Naive thymus-derived CD4-positive, alpha-beta T cell (primary cell): ENCODE results near the gene ARHGEF25. TPM values are rescaled to one million over a fixed set of nuclear protein-coding genes. Genes with fewer than 3 reads are reported as not detected.
"Not testable (repeated sequence)": the region's sequence is repeated elsewhere in the genome, so short reads cannot be mapped to it uniquely, and the experiment has no call there.

Experiments used
- ATAC-seq: fragments of 150-1000 bp; cut with Tn5 transposase; 2 replicates; pipeline ENCODE4 v1.10.0; 2021; ENCODE audit warnings: mild to moderate bottlenecking, moderate library complexity
- CTCF ChIA-PET: fragments of 350-600 bp; sonication (Branson Sonifier 250); formaldehyde crosslinking; loops from one replicate; lab custom pipeline; 2021; ENCODE audit warnings: antibody characterized with exemption; lab: Charles Lee
- POLR2A ChIA-PET: fragments of 350-600 bp; sonication (Branson Sonifier 250); formaldehyde crosslinking; loops from one replicate; lab custom pipeline; 2021; ENCODE audit warnings: antibody characterized with exemption, inconsistent platforms; lab: Charles Lee
- DNase-seq, 9 donors: peaks; one replicate each; pipeline versions ENCODE4 v3.0.0 to v3.0.0-alpha.2; 2020 to 2022; ENCODE audit warnings: mixed read lengths in 1 of 9
- H3K27ac ChIP-seq: one replicate; pipeline ENCODE4 v1.7.0; 2013; ENCODE audit warnings: mild to moderate bottlenecking, low read depth, low read length, moderate library complexity
- H3K27me3 ChIP-seq, 2 donors: one replicate each; pipeline ENCODE4 v1.7.0; 2013; ENCODE audit warnings: low read length in 2 of 2, mild to moderate bottlenecking in 2 of 2, moderate library complexity in 2 of 2; ENCODE audit not compliant: control insufficient read depth in 2 of 2, insufficient read depth in 2 of 2
- H3K36me3 ChIP-seq, 3 experiments: 1 replicate in 2 of 3; 2 replicates in 1 of 3; pipeline ENCODE4 v1.7.0; 2013; ENCODE audit warnings: low read length in 3 of 3, mild to moderate bottlenecking in 3 of 3, moderate library complexity in 1 of 3; ENCODE audit not compliant: insufficient read depth in 3 of 3, control insufficient read depth in 2 of 3
- H3K4me1 ChIP-seq, 2 donors: one replicate each; pipeline ENCODE4 v1.7.0; 2013; ENCODE audit warnings: low read length in 2 of 2, mild to moderate bottlenecking in 2 of 2, moderate library complexity in 1 of 2; ENCODE audit not compliant: control insufficient read depth in 2 of 2, insufficient read depth in 2 of 2
- H3K4me3 ChIP-seq: 2 replicates; pipeline ENCODE4 v1.7.0; 2013; ENCODE audit warnings: mild to moderate bottlenecking, low read length
- H3K9me3 ChIP-seq, 3 experiments: 1 replicate in 2 of 3; 2 replicates in 1 of 3; pipeline ENCODE4 v1.7.0; 2013; ENCODE audit warnings: low read length in 3 of 3; ENCODE audit not compliant: control insufficient read depth in 2 of 3
- H3K27ac Mint-ChIP-seq, 9 donors: one replicate each; pipeline ENCODE4 v1.8.0; 2020 to 2022; ENCODE audit warnings: mixed read lengths in 9 of 9, mild to moderate bottlenecking in 8 of 9, moderate library complexity in 5 of 9, inconsistent platforms in 2 of 9
- H3K27me3 Mint-ChIP-seq, 5 donors: one replicate each; pipeline ENCODE4 v1.8.0; 2021 to 2022; ENCODE audit warnings: mixed read lengths in 5 of 5, mild to moderate bottlenecking in 1 of 5
- H3K36me3 Mint-ChIP-seq, 5 donors: one replicate each; pipeline ENCODE4 v1.8.0; 2020 to 2022; ENCODE audit warnings: mixed read lengths in 5 of 5, mild to moderate bottlenecking in 3 of 5, inconsistent platforms in 1 of 5
- H3K4me1 Mint-ChIP-seq, 7 donors: one replicate each; pipeline ENCODE4 v1.8.0; 2020 to 2022; ENCODE audit warnings: mixed read lengths in 7 of 7, mild to moderate bottlenecking in 3 of 7, inconsistent platforms in 1 of 7
- H3K4me3 Mint-ChIP-seq, 10 donors: one replicate each; pipeline ENCODE4 v1.8.0; 2020 to 2022; ENCODE audit warnings: mild to moderate bottlenecking in 10 of 10, mixed read lengths in 10 of 10, moderate library complexity in 6 of 10, inconsistent platforms in 2 of 10
- H3K9me3 Mint-ChIP-seq, 11 donors: one replicate each; pipeline ENCODE4 v1.8.0; 2020 to 2022; ENCODE audit warnings: mixed read lengths in 11 of 11, mild to moderate bottlenecking in 4 of 11, inconsistent platforms in 1 of 11, moderate library complexity in 1 of 11
- intact Hi-C, 2 donors: fragments of 100-400 bp; cut with micrococcal nuclease; formaldehyde crosslinking; loops; one replicate each; pipeline ENCODE4 v1.15.1; 2023
- polyA plus RNA-seq, 2 donors: library from polyadenylated mRNA; unstranded; fragments of 300-500 nt; fragmentation: Illumina TruSeq; gene quantifications; one replicate each; pipeline ENCODE4 v1.2.3, GENCODE V29; 2021
- total RNA-seq, 6 experiments: library from RNA in 5 of 6; stranded (reverse) in 5 of 6; gene quantifications; 1 replicate in 5 of 6; 2 replicates in 1 of 6; pipeline ENCODE4 v1.2.3 and lab custom pipeline; 2021 to 2026

The ARHGEF25 gene
- total and polyA plus RNA-seq, 7 experiments from 2014 or later: 0.29 to 1.2 (median 0.84) TPM; not detected in 2

GRCh38 chr12:57657744-57658143 lies 46.5 kb downstream of the ARHGEF25 start:
- H3K4me1 ChIP-seq: no peaks in the 10 kb centered on the region
- no peak overlapping the region for H3K4me3 ChIP-seq
- H3K27ac Mint-ChIP-seq: no peak overlapping the region
- no peak overlapping the region for H3K27ac ChIP-seq
- H3K36me3 Mint-ChIP-seq: peaks cover 0 to 3% (median 1%) of the 10 kb centered on the region in 5 donors
- H3K27me3 Mint-ChIP-seq: peaks cover 0 to 8% (median 4%) of the 10 kb centered on the region in 5 donors
- no peak overlapping the region for H3K4me3 Mint-ChIP-seq
- intact Hi-C loops: no loop called here
- no peaks in the 10 kb centered on the region for H3K9me3 ChIP-seq
- H3K36me3 ChIP-seq: no peaks in the 10 kb centered on the region
- DNase-seq (no peak), ATAC-seq (no peak)
- H3K27me3 ChIP-seq: no peaks in the 10 kb centered on the region
- H3K4me1 Mint-ChIP-seq: no peaks in the 10 kb centered on the region
- ChIA-PET CTCF (no interaction called here), POLR2A (no interaction called here)
- H3K9me3 Mint-ChIP-seq: peaks cover 0 to 21% (median 7%) of the 10 kb centered on the region in 11 donors

- Mint-ChIP-seq H3K27ac (no peak overlapping the region), H3K9me3 (peaks cover 0 to 16% (median 5%) of the 10 kb centered on the region in 11 donors), H3K27me3 (peaks cover 0 to 7% (median 4%) of the 10 kb centered on the region in 5 donors), H3K36me3 (peaks cover 0 to 3% (median 1%) of the 10 kb centered on the region in 5 donors), H3K4me3 (no peak overlapping the region), H3K4me1 (no peaks in the 10 kb centered on the region)
- ATAC-seq: no peak
- no peaks in the 10 kb centered on the region for H3K4me1 ChIP-seq
- H3K36me3 ChIP-seq: no peaks in the 10 kb centered on the region
- intact Hi-C loops: no loop called here
- no peaks in the 10 kb centered on the region for H3K9me3 ChIP-seq
- no peak overlapping the region for H3K4me3 ChIP-seq
- POLR2A ChIA-PET: no interaction called here
- no peak for DNase-seq
- no peaks in the 10 kb centered on the region for H3K27me3 ChIP-seq
- CTCF ChIA-PET: no interaction called here
- no peak overlapping the region for H3K27ac ChIP-seq
Measured at GRCh38 chr12:57658890-57659289, 47.7 kb downstream of the ARHGEF25 start.

GRCh38 chr12:57661376-57661775 lies 50.1 kb downstream of the ARHGEF25 start:
- intact Hi-C loops: no loop called here
- peaks cover 0 to 7% (median 2%) of the 10 kb centered on the region in 5 donors for H3K27me3 Mint-ChIP-seq

GRCh38 chr12:57665066-57665820 lies 54.0 kb downstream of the ARHGEF25 start:
- intact Hi-C loops, H3K27me3 Mint-ChIP-seq, ATAC-seq, H3K27ac Mint-ChIP-seq, DNase-seq, H3K36me3 Mint-ChIP-seq, H3K4me3 ChIP-seq, CTCF ChIA-PET, H3K9me3 ChIP-seq, H3K4me1 Mint-ChIP-seq, H3K4me3 Mint-ChIP-seq, H3K27me3 ChIP-seq, H3K27ac ChIP-seq, H3K4me1 ChIP-seq, H3K9me3 Mint-ChIP-seq, H3K36me3 ChIP-seq: not testable (repeated sequence)
- POLR2A ChIA-PET: interaction anchor here (0.9 kb wide), 1 partner anchor 73 kb away, joined by 6 read pairs; no protein-coding TSS in a partner anchor

More at GRCh38 chr12:57661376-57661775, 50.1 kb downstream of the ARHGEF25 start:
- ChIA-PET POLR2A (interaction anchor here (0.7 to 1.0 kb wide), 3 partner anchors 11 to 251 kb away, joined by 3 read pairs; no protein-coding TSS in a partner anchor), CTCF (interaction anchor here (1.0 kb wide), 1 partner anchor 41 kb away, joined by 3 read pairs; no protein-coding TSS in a partner anchor)
- H3K27ac Mint-ChIP-seq: no peak overlapping the region
- no peaks in the 10 kb centered on the region for H3K4me1 ChIP-seq
- no peaks in the 10 kb centered on the region for H3K36me3 ChIP-seq
- H3K4me3 Mint-ChIP-seq: no peak overlapping the region
- H3K9me3 ChIP-seq: no peaks in the 10 kb centered on the region
- H3K4me3 ChIP-seq: no peak overlapping the region
- no peaks in the 10 kb centered on the region for H3K4me1 Mint-ChIP-seq
- no peak overlapping the region for H3K27ac ChIP-seq
- ATAC-seq (no peak), DNase-seq (no peak)
- peaks cover 0 to 11% (median 3%) of the 10 kb centered on the region in 11 donors for H3K9me3 Mint-ChIP-seq
- no peaks in the 10 kb centered on the region for H3K27me3 ChIP-seq
- H3K36me3 Mint-ChIP-seq: peaks cover 0 to 3% (median 1%) of the 10 kb centered on the region in 5 donors

Other genes with a start within 250 kb of the ARHGEF25 start
- 100 to 1,000 TPM in 4 of 5 experiments, 10 to 100 TPM in 1; 74.9 to 145 (median 120) TPM for gene R3HDM2, start 180.4 kb upstream of the ARHGEF25 start, total RNA-seq
- gene R3HDM2, start 180.4 kb upstream of the ARHGEF25 start, polyA plus RNA-seq: 10 to 100 TPM; 13.7 to 25.8 TPM
- gene INHBC, start 176.7 kb upstream of the ARHGEF25 start, total RNA-seq: under 1 TPM in 1 of 5 experiments, not detected in 4; 0.16 TPM
- gene INHBC, start 176.7 kb upstream of the ARHGEF25 start, polyA plus RNA-seq: not detected
- under 1 TPM in 1 of 5 experiments, not detected in 4; 0.12 TPM for gene INHBE, start 156.1 kb upstream of the ARHGEF25 start, total RNA-seq
- gene INHBE, start 156.1 kb upstream of the ARHGEF25 start, polyA plus RNA-seq: not detected
- gene GLI1, start 151.7 kb upstream of the ARHGEF25 start, total RNA-seq: 1 to 10 TPM in 2 of 5 experiments, under 1 TPM in 3; 0.39 to 1.4 (median 0.45) TPM
- gene GLI1, start 151.7 kb upstream of the ARHGEF25 start, polyA plus RNA-seq: not detected
- gene ARHGAP9, start 131.6 kb upstream of the ARHGEF25 start, total RNA-seq: 100 to 1,000 TPM; 201 to 366 (median 347) TPM
- 100 to 1,000 TPM; 198 to 283 TPM for gene ARHGAP9, start 131.6 kb upstream of the ARHGEF25 start, polyA plus RNA-seq
- gene MARS1, start 123.4 kb upstream of the ARHGEF25 start, total RNA-seq: 100 to 1,000 TPM; 178 to 229 (median 197) TPM
- 100 to 1,000 TPM in 1 of 2 donors, 10 to 100 TPM in 1; 86.0 to 118 TPM for gene MARS1, start 123.4 kb upstream of the ARHGEF25 start, polyA plus RNA-seq
- gene DDIT3, start 90.9 kb upstream of the ARHGEF25 start, total RNA-seq: 100 to 1,000 TPM in 1 of 5 experiments, 10 to 100 TPM in 4; 19.6 to 124 (median 51.6) TPM
- gene DDIT3, start 90.9 kb upstream of the ARHGEF25 start, polyA plus RNA-seq: 10 to 100 TPM; 15.9 to 23.1 TPM
- 100 to 1,000 TPM in 4 of 5 experiments, 10 to 100 TPM in 1; 85.2 to 127 (median 120) TPM for gene MBD6, start 88.6 kb upstream of the ARHGEF25 start, total RNA-seq
- 1 to 10 TPM in 1 of 2 donors, under 1 TPM in 1; 0.50 to 1.0 TPM for gene MBD6, start 88.6 kb upstream of the ARHGEF25 start, polyA plus RNA-seq
- 10 to 100 TPM; 52.1 to 78.8 (median 63.0) TPM for gene DCTN2, start 64.2 kb upstream of the ARHGEF25 start, total RNA-seq
- gene DCTN2, start 64.2 kb upstream of the ARHGEF25 start, polyA plus RNA-seq: 10 to 100 TPM; 53.9 to 78.8 TPM
- gene KIF5A, start 61.4 kb upstream of the ARHGEF25 start, total RNA-seq: 1 to 10 TPM in 4 of 5 experiments, under 1 TPM in 1; 0.95 to 1.7 (median 1.0) TPM
- under 1 TPM; 0.06 to 0.09 TPM for gene KIF5A, start 61.4 kb upstream of the ARHGEF25 start, polyA plus RNA-seq
- 10 to 100 TPM; 20.1 to 29.7 (median 21.9) TPM for gene PIP4K2C, start 20.2 kb upstream of the ARHGEF25 start, total RNA-seq
- gene PIP4K2C, start 20.2 kb upstream of the ARHGEF25 start, polyA plus RNA-seq: 10 to 100 TPM; 18.5 to 29.7 TPM
- gene DTX3, start 6.6 kb upstream of the ARHGEF25 start, total RNA-seq: 10 to 100 TPM; 25.1 to 42.5 (median 35.6) TPM
- 1 to 10 TPM; 5.3 to 6.7 TPM for gene DTX3, start 6.6 kb upstream of the ARHGEF25 start, polyA plus RNA-seq
- gene B4GALNT1, start 21.8 kb downstream of the ARHGEF25 start, total RNA-seq: 1 to 10 TPM in 1 of 5 experiments, not detected in 4; 1.4 TPM
- not detected for gene B4GALNT1, start 21.8 kb downstream of the ARHGEF25 start, polyA plus RNA-seq
- gene OS9, start 82.7 kb downstream of the ARHGEF25 start, total RNA-seq: 100 to 1,000 TPM; 139 to 175 (median 171) TPM
- gene OS9, start 82.7 kb downstream of the ARHGEF25 start, polyA plus RNA-seq: 10 to 100 TPM; 59.5 to 70.6 TPM
- gene AGAP2, start 127.3 kb downstream of the ARHGEF25 start, total RNA-seq: 10 to 100 TPM; 33.9 to 66.7 (median 60.4) TPM
- 1 to 10 TPM; 3.0 to 6.0 TPM for gene AGAP2, start 127.3 kb downstream of the ARHGEF25 start, polyA plus RNA-seq
- gene TSPAN31, start 133.6 kb downstream of the ARHGEF25 start, total RNA-seq: 10 to 100 TPM; 12.3 to 23.9 (median 20.3) TPM
- gene TSPAN31, start 133.6 kb downstream of the ARHGEF25 start, polyA plus RNA-seq: 10 to 100 TPM; 50.1 to 50.5 TPM
- 100 to 1,000 TPM in 1 of 5 experiments, 10 to 100 TPM in 4; 23.8 to 108 (median 42.9) TPM for gene CDK4, start 140.9 kb downstream of the ARHGEF25 start, total RNA-seq
- 100 to 1,000 TPM in 1 of 2 donors, 10 to 100 TPM in 1; 77.6 to 105 TPM for gene CDK4, start 140.9 kb downstream of the ARHGEF25 start, polyA plus RNA-seq
- 10 to 100 TPM; 27.8 to 61.7 (median 44.4) TPM for gene MARCHF9, start 143.7 kb downstream of the ARHGEF25 start, total RNA-seq
- 1 to 10 TPM; 3.2 to 6.6 TPM for gene MARCHF9, start 143.7 kb downstream of the ARHGEF25 start, polyA plus RNA-seq
- 1 to 10 TPM in 4 of 5 experiments, under 1 TPM in 1; 0.97 to 2.6 (median 1.7) TPM for gene CYP27B1, start 155.6 kb downstream of the ARHGEF25 start, total RNA-seq
- gene CYP27B1, start 155.6 kb downstream of the ARHGEF25 start, polyA plus RNA-seq: under 1 TPM in 1 of 2 donors, not detected in 1; 0.20 TPM
- gene METTL1, start 160.7 kb downstream of the ARHGEF25 start, total RNA-seq: 10 to 100 TPM; 11.8 to 30.9 (median 16.0) TPM
- gene METTL1, start 160.7 kb downstream of the ARHGEF25 start, polyA plus RNA-seq: 10 to 100 TPM; 13.1 to 20.5 TPM
- gene EEF1AKMT3, start 161.2 kb downstream of the ARHGEF25 start, total RNA-seq: 1 to 10 TPM; 1.4 to 5.0 (median 2.1) TPM
- gene EEF1AKMT3, start 161.2 kb downstream of the ARHGEF25 start, polyA plus RNA-seq: 1 to 10 TPM; 3.0 to 3.2 TPM
- 10 to 100 TPM; 17.8 to 34.9 (median 22.3) TPM for gene TSFM, start 171.4 kb downstream of the ARHGEF25 start, total RNA-seq
- gene TSFM, start 171.4 kb downstream of the ARHGEF25 start, polyA plus RNA-seq: 10 to 100 TPM; 26.4 to 30.0 TPM
- 10 to 100 TPM in 2 of 5 experiments, 1 to 10 TPM in 3; 1.7 to 20.3 (median 8.2) TPM for gene AVIL, start 207.3 kb downstream of the ARHGEF25 start, total RNA-seq
- gene AVIL, start 207.3 kb downstream of the ARHGEF25 start, polyA plus RNA-seq: under 1 TPM; 0.17 to 0.32 TPM
- gene CTDSP2, start 235.3 kb downstream of the ARHGEF25 start, total RNA-seq: 100 to 1,000 TPM; 124 to 295 (median 145) TPM
- gene CTDSP2, start 235.3 kb downstream of the ARHGEF25 start, polyA plus RNA-seq: 100 to 1,000 TPM in 1 of 2 donors, 10 to 100 TPM in 1; 86.9 to 110 TPM